ENCODE measurements around the gene AMN. TPM values are rescaled to one million over a fixed set of nuclear protein-coding genes. Genes with fewer than 3 reads are reported as not detected.
"Not testable (repeated sequence)": the region's sequence is repeated elsewhere in the genome, so short reads cannot be mapped to it uniquely, and the experiment has no call there.

Gene AMN
- total RNA-seq, result 0.84 TPM

- peaks cover 40% of the 10 kb centered on the region for H3K27me3 ChIP-seq (ENCODE audit: insufficient read depth, low read length)
- no peak within 1 kb of the TSS for H3K4me3 ChIP-seq (ENCODE audit: low read length)
- peaks cover 14% of the 10 kb centered on the region for H3K4me1 ChIP-seq (ENCODE audit: insufficient read depth, low read length)
- no peaks in the 10 kb centered on the region for H3K9me3 ChIP-seq (ENCODE audit: low read depth, low read length)
Observed at GRCh38 chr14:102922490-102923200, at the start of gene AMN. Gene AMN, plus strand, starts transcription at chr14:102922663. Its CDS starts 26 bp downstream, at chr14:102922689.

GRCh38 chr14:102873131-102873530 is 49.3 kb upstream of the AMN start:
- Histone ChIP-seq H3K4me3 (ENCODE audit: low read length) (no peak overlapping the region), H3K27me3 (ENCODE audit: insufficient read depth, low read length) (no peaks in the 10 kb centered on the region), H3K4me1 (ENCODE audit: insufficient read depth, low read length) (peaks cover 7% of the 10 kb centered on the region)

GRCh38 chr14:102873546-102874061 is 48.9 kb upstream of the AMN start:
- Histone ChIP-seq H3K9me3 (ENCODE audit: low read depth, low read length) (no peaks in the 10 kb centered on the region), H3K27me3 (ENCODE audit: insufficient read depth, low read length) (no peaks in the 10 kb centered on the region), H3K4me1 (ENCODE audit: insufficient read depth, low read length) (peaks cover 7% of the 10 kb centered on the region), H3K4me3 (ENCODE audit: low read length) (no peak overlapping the region)

More at GRCh38 chr14:102873131-102873530, 49.3 kb upstream of the AMN start:
- H3K9me3 ChIP-seq (ENCODE audit: low read depth, low read length), result no peaks in the 10 kb centered on the region

GRCh38 chr14:102875652-102876051 is 46.8 kb upstream of the AMN start:
- H3K9me3 ChIP-seq (ENCODE audit: low read depth, low read length), result no peaks in the 10 kb centered on the region
- H3K27me3 ChIP-seq (ENCODE audit: insufficient read depth, low read length), result no peaks in the 10 kb centered on the region
- no peak overlapping the region for H3K4me3 ChIP-seq (ENCODE audit: low read length)
- no peaks in the 10 kb centered on the region for H3K4me1 ChIP-seq (ENCODE audit: insufficient read depth, low read length)

- not testable (repeated sequence) for H3K27me3 ChIP-seq (ENCODE audit: insufficient read depth, low read length); H3K9me3 ChIP-seq (ENCODE audit: low read depth, low read length); H3K4me1 ChIP-seq (ENCODE audit: insufficient read depth, low read length); H3K4me3 ChIP-seq (ENCODE audit: low read length)
Observed at GRCh38 chr14:102877511-102877910, 45.0 kb upstream of the AMN start.

GRCh38 chr14:102878174-102878969 is 44.1 kb upstream of the AMN start:
- H3K4me1 ChIP-seq (ENCODE audit: insufficient read depth, low read length), result no peaks in the 10 kb centered on the region
- H3K4me3 ChIP-seq (ENCODE audit: low read length), result no peak overlapping the region
- no peaks in the 10 kb centered on the region for H3K9me3 ChIP-seq (ENCODE audit: low read depth, low read length)
- H3K27me3 ChIP-seq (ENCODE audit: insufficient read depth, low read length), result no peaks in the 10 kb centered on the region

GRCh38 chr14:102878970-102879460 is 43.4 kb upstream of the AMN start:
- Histone ChIP-seq H3K4me3 (ENCODE audit: low read length) (no peak overlapping the region), H3K9me3 (ENCODE audit: low read depth, low read length) (no peaks in the 10 kb centered on the region), H3K4me1 (ENCODE audit: insufficient read depth, low read length) (no peaks in the 10 kb centered on the region), H3K27me3 (ENCODE audit: insufficient read depth, low read length) (no peaks in the 10 kb centered on the region)

GRCh38 chr14:102882226-102882906 is 40.1 kb upstream of the AMN start:
- no peaks in the 10 kb centered on the region for H3K9me3 ChIP-seq (ENCODE audit: low read depth, low read length)
- H3K4me1 ChIP-seq (ENCODE audit: insufficient read depth, low read length), result no peaks in the 10 kb centered on the region
- no peaks in the 10 kb centered on the region for H3K27me3 ChIP-seq (ENCODE audit: insufficient read depth, low read length)
- H3K4me3 ChIP-seq (ENCODE audit: low read length), result no peak overlapping the region

- H3K4me3 ChIP-seq (ENCODE audit: low read length), result no peak overlapping the region
- no peaks in the 10 kb centered on the region for H3K4me1 ChIP-seq (ENCODE audit: insufficient read depth, low read length)
- H3K27me3 ChIP-seq (ENCODE audit: insufficient read depth, low read length), result no peaks in the 10 kb centered on the region
- H3K9me3 ChIP-seq (ENCODE audit: low read depth, low read length), result no peaks in the 10 kb centered on the region
Observed at GRCh38 chr14:102883089-102883541, 39.3 kb upstream of the AMN start.

- H3K9me3 ChIP-seq (ENCODE audit: low read depth, low read length), result no peaks in the 10 kb centered on the region
- H3K4me1 ChIP-seq (ENCODE audit: insufficient read depth, low read length), result no peaks in the 10 kb centered on the region
- no peaks in the 10 kb centered on the region for H3K27me3 ChIP-seq (ENCODE audit: insufficient read depth, low read length)
- no peak overlapping the region for H3K4me3 ChIP-seq (ENCODE audit: low read length)
Observed at GRCh38 chr14:102883554-102883953, 38.9 kb upstream of the AMN start.

- no peaks in the 10 kb centered on the region for H3K27me3 ChIP-seq (ENCODE audit: insufficient read depth, low read length)
- H3K9me3 ChIP-seq (ENCODE audit: low read depth, low read length), result no peaks in the 10 kb centered on the region
- H3K4me1 ChIP-seq (ENCODE audit: insufficient read depth, low read length), result no peaks in the 10 kb centered on the region
- H3K4me3 ChIP-seq (ENCODE audit: low read length), result no peak overlapping the region
Observed at GRCh38 chr14:102885737-102886447, 36.6 kb upstream of the AMN start.

- H3K4me3 ChIP-seq (ENCODE audit: low read length), result no peak overlapping the region
Observed at GRCh38 chr14:102888748-102889147, 33.7 kb upstream of the AMN start.

GRCh38 chr14:102889615-102890014 is 32.8 kb upstream of the AMN start:
- Histone ChIP-seq H3K9me3 (ENCODE audit: low read depth, low read length) (no peaks in the 10 kb centered on the region), H3K4me1 (ENCODE audit: insufficient read depth, low read length) (no peaks in the 10 kb centered on the region), H3K27me3 (ENCODE audit: insufficient read depth, low read length) (no peaks in the 10 kb centered on the region), H3K4me3 (ENCODE audit: low read length) (no peak overlapping the region)

More at GRCh38 chr14:102888748-102889147, 33.7 kb upstream of the AMN start:
- H3K27me3 ChIP-seq (ENCODE audit: insufficient read depth, low read length), result no peaks in the 10 kb centered on the region
- no peaks in the 10 kb centered on the region for H3K4me1 ChIP-seq (ENCODE audit: insufficient read depth, low read length)
- H3K9me3 ChIP-seq (ENCODE audit: low read depth, low read length), result no peaks in the 10 kb centered on the region

- no peaks in the 10 kb centered on the region for H3K27me3 ChIP-seq (ENCODE audit: insufficient read depth, low read length)
- H3K9me3 ChIP-seq (ENCODE audit: low read depth, low read length), result no peaks in the 10 kb centered on the region
- H3K4me3 ChIP-seq (ENCODE audit: low read length), result no peak overlapping the region
- H3K4me1 ChIP-seq (ENCODE audit: insufficient read depth, low read length), result no peaks in the 10 kb centered on the region
Observed at GRCh38 chr14:102891111-102891510, 31.4 kb upstream of the AMN start.
